Measurements from ENCODE around the gene LPAR6.

GRCh38 chr13:48383384-48383783, 29.5 kb downstream of the LPAR6 start:
- no peak for TF ChIP-seq ZNF543 (CRISPR knock-in tag; IDR thresholded peaks at IDR 0.05)
- no peak for TF ChIP-seq USF2 (IDR thresholded peaks at IDR 0.05; ENCODE audit: low read depth, low read length)
- no peak for TF ChIP-seq USF2 (CRISPR knock-in tag; IDR thresholded peaks at IDR 0.05; ENCODE audit: borderline replicate concordance)
- TF ChIP-seq TERF1 (CRISPR knock-in tag; IDR thresholded peaks at IDR 0.05) = no peak
- TF ChIP-seq GLI4 (CRISPR knock-in tag; IDR thresholded peaks at IDR 0.05; ENCODE audit: borderline replicate concordance) = no peak
- TF ChIP-seq ZBTB43 (CRISPR knock-in tag; conservative IDR thresholded peaks at IDR 0.05) = no peak
- no peak for TF ChIP-seq ZNF724P (CRISPR knock-in tag; IDR thresholded peaks at IDR 0.05; ENCODE audit: borderline replicate concordance)
- no peak for TF ChIP-seq CTCF (CRISPR knock-in tag; IDR thresholded peaks at IDR 0.05)
- TF ChIP-seq ZNF512 (CRISPR knock-in tag; IDR thresholded peaks at IDR 0.05) = no peak
- TF ChIP-seq ATF6 (CRISPR knock-in tag; conservative IDR thresholded peaks at IDR 0.05) = no peak
- no peak for TF ChIP-seq TARDBP (CRISPR knock-in tag; IDR thresholded peaks at IDR 0.05)

All from HepG2 (cell line).